H1 (cell line): ENCODE data around the gene PEPD. TPM values are rescaled to one million over a fixed set of nuclear protein-coding genes. Genes with fewer than 3 reads are reported as not detected.

Source experiments
- ATF2 ChIP-seq: IDR thresholded peaks from 2 replicates; pipeline ENCODE4 v1.6.1; 2012; ENCODE audit warnings: low read length, inconsistent platforms
- BCL11A ChIP-seq, 2 experiments: IDR thresholded peaks; one replicate each; pipeline ENCODE4 v1.6.1; 2011; ENCODE audit warnings: low read depth in 2 of 2, low read length in 2 of 2, mild to moderate bottlenecking in 2 of 2
- CEBPB ChIP-seq: IDR thresholded peaks from 2 replicates; pipeline ENCODE4 v1.6.1; 2012; ENCODE audit warnings: low read depth, low read length
- CHD1 ChIP-seq: IDR thresholded peaks from 2 replicates; pipeline ENCODE4 v1.6.1; 2012; ENCODE audit warnings: low read depth, low read length, improper control_type of control experiment
- EP300 ChIP-seq, 2 experiments: IDR thresholded peaks; 1 replicate in 1 of 2; 2 replicates in 1 of 2; pipeline ENCODE4 v1.6.1; 2011 to 2012; ENCODE audit warnings: low read depth in 2 of 2, low read length in 2 of 2, mild to moderate bottlenecking in 2 of 2, borderline replicate concordance in 1 of 2, inconsistent platforms in 1 of 2, moderate library complexity in 1 of 2
- GABPA ChIP-seq: IDR thresholded peaks from 2 replicates; pipeline ENCODE4 v1.6.1; 2011; ENCODE audit warnings: mild to moderate bottlenecking, low read length, moderate library complexity, borderline replicate concordance; ENCODE audit not compliant: insufficient read depth
- HDAC2 ChIP-seq, 2 experiments: fragments of 300-600 bp in 1 of 2; sonication (generic) in 1 of 2; IDR thresholded peaks; 2 replicates each; pipeline ENCODE4 v1.6.1; 2011 to 2012; ENCODE audit warnings: low read depth in 2 of 2, low read length in 2 of 2, mild to moderate bottlenecking in 2 of 2, moderate library complexity in 2 of 2, borderline replicate concordance in 1 of 2, inconsistent platforms in 1 of 2
- PHF8 ChIP-seq: fragments of 200-600 bp; sonication (generic); conservative IDR thresholded peaks from 2 replicates; pipeline ENCODE4 v1.7.1; 2012; ENCODE audit warnings: low read depth, mild to moderate bottlenecking, inconsistent platforms, low read length, moderate library complexity
- POLR2A ChIP-seq, 2 experiments: IDR thresholded peaks; 1 replicate in 1 of 2; 2 replicates in 1 of 2; pipeline ENCODE4 v1.6.1; 2011; ENCODE audit warnings: low read depth in 2 of 2, low read length in 2 of 2, mild to moderate bottlenecking in 2 of 2; ENCODE audit errors: control extremely low read depth in 1 of 2
- RNF2 ChIP-seq: fragments of 200-900, 300-1000 bp; sonication (generic); IDR thresholded peaks from 2 replicates; pipeline ENCODE4 v1.7.1; 2016; ENCODE audit warnings: borderline replicate concordance, low read depth, mild to moderate bottlenecking, antibody characterized with exemption, low read length; ENCODE audit not compliant: poor library complexity, severe bottlenecking; ENCODE audit errors: missing control alignments
- SP4 ChIP-seq: IDR thresholded peaks from 2 replicates; pipeline ENCODE4 v1.6.1; 2012; ENCODE audit warnings: low read length, inconsistent platforms
- polyA plus RNA-seq, 7 experiments: library from polyadenylated mRNA; depleted of rRNA in 3 of 7; stranded (reverse) in 5 of 7; unstranded in 2 of 7; fragments of >200 nt in 5 of 7; fragments of 200-250 nt in 2 of 7; gene quantifications; 1 replicate in 5 of 7; 2 replicates in 1 of 7; 4 replicates in 1 of 7; pipeline versions ENCODE4 v1.2.1 to v1.2.3, GENCODE V29; 2011 to 2013; ENCODE audit warnings: missing spikeins in 2 of 7, mixed read lengths in 2 of 7
- total RNA-seq: library from RNA; stranded (reverse); fragmentation: NEBNext Ultra II Directional; extraction: Animal tissue kit (Norgen Biotek cat#: 25700); gene quantifications from 2 replicates; pipeline ENCODE4 v1.2.1, GENCODE V29; 2021
- TF ChIP-seq, protein P1 (sequence below): IDR thresholded peaks from 2 replicates; pipeline ENCODE4 v1.6.1; 2012; ENCODE audit warnings: inconsistent platforms
- TF ChIP-seq, protein P2 (sequence below): IDR thresholded peaks from 2 replicates; pipeline ENCODE4 v1.6.1; 2011; ENCODE audit warnings: low read length, improper control_type of control experiment
- TF ChIP-seq, protein P3 (sequence below): IDR thresholded peaks from 2 replicates; pipeline ENCODE4 v1.6.1; 2012; ENCODE audit warnings: inconsistent platforms
- TF ChIP-seq, protein P4 (sequence below), 3 experiments: IDR thresholded peaks; 1 replicate in 2 of 3; 2 replicates in 1 of 3; pipeline versions ENCODE4 v1.5.1 to v1.6.1; 2011; ENCODE audit warnings: low read length in 3 of 3, mild to moderate bottlenecking in 3 of 3, inconsistent platforms in 2 of 3, low read depth in 1 of 3, moderate library complexity in 1 of 3; ENCODE audit not compliant: insufficient read depth in 1 of 3; ENCODE audit errors: control extremely low read depth in 1 of 3

PEPD gene
- total and polyA plus RNA-seq, 2 of the 8 experiments (the other 6 are each of a cell fraction or from before 2014, with no cell fraction given) = 84.1 to 178 TPM

- TF ChIP-seq GABPA = no peak
- no peak for TF ChIP-seq BCL11A (IDR thresholded peaks at IDR 0.05; ENCODE audit: low read depth in 2 of 2, low read length in 2 of 2)
- peak in 1 of 2 experiments; percentile 76; a peak in 1 of 3 replicates for TF ChIP-seq POLR2A (IDR thresholded peaks at IDR 0.05; ENCODE audit: control extremely low read depth in 1 of 2, low read depth in 2 of 2, low read length in 2 of 2)
- TF ChIP-seq SP4 = peak; percentile 97
- TF ChIP-seq CHD1 = no peak
- TF ChIP-seq, protein P1, sequence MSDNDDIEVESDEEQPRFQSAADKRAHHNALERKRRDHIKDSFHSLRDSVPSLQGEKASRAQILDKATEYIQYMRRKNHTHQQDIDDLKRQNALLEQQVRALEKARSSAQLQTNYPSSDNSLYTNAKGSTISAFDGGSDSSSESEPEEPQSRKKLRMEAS = 0 out of 2 replicates have a peak, but pooled peaks have one; percentile 24
- no peak for TF ChIP-seq CEBPB
- peak in 1 of 2 experiments; percentile 59; a peak in 1 of 4 replicates for TF ChIP-seq HDAC2 (IDR thresholded peaks at IDR 0.05; ENCODE audit: borderline replicate concordance in 1 of 2, low read depth in 2 of 2, low read length in 2 of 2)
- TF ChIP-seq, protein P2, sequence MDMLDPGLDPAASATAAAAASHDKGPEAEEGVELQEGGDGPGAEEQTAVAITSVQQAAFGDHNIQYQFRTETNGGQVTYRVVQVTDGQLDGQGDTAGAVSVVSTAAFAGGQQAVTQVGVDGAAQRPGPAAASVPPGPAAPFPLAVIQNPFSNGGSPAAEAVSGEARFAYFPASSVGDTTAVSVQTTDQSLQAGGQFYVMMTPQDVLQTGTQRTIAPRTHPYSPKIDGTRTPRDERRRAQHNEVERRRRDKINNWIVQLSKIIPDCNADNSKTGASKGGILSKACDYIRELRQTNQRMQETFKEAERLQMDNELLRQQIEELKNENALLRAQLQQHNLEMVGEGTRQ = peak; percentile 97
- peak in 1 of 2 experiments; percentile 52; a peak in 1 of 3 replicates for TF ChIP-seq EP300 (IDR thresholded peaks at IDR 0.05; ENCODE audit: borderline replicate concordance in 1 of 2, low read depth in 2 of 2, low read length in 2 of 2)
- TF ChIP-seq ATF2 = no peak
- peak; percentile 89 for TF ChIP-seq PHF8
- no peak for TF ChIP-seq RNF2
- TF ChIP-seq, protein P3, sequence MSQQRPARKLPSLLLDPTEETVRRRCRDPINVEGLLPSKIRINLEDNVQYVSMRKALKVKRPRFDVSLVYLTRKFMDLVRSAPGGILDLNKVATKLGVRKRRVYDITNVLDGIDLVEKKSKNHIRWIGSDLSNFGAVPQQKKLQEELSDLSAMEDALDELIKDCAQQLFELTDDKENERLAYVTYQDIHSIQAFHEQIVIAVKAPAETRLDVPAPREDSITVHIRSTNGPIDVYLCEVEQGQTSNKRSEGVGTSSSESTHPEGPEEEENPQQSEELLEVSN = no peak
- TF ChIP-seq, protein P4, sequence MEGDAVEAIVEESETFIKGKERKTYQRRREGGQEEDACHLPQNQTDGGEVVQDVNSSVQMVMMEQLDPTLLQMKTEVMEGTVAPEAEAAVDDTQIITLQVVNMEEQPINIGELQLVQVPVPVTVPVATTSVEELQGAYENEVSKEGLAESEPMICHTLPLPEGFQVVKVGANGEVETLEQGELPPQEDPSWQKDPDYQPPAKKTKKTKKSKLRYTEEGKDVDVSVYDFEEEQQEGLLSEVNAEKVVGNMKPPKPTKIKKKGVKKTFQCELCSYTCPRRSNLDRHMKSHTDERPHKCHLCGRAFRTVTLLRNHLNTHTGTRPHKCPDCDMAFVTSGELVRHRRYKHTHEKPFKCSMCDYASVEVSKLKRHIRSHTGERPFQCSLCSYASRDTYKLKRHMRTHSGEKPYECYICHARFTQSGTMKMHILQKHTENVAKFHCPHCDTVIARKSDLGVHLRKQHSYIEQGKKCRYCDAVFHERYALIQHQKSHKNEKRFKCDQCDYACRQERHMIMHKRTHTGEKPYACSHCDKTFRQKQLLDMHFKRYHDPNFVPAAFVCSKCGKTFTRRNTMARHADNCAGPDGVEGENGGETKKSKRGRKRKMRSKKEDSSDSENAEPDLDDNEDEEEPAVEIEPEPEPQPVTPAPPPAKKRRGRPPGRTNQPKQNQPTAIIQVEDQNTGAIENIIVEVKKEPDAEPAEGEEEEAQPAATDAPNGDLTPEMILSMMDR (IDR thresholded peaks at IDR 0.05; ENCODE audit: control extremely low read depth in 1 of 3, insufficient read depth in 1 of 3, low read depth in 1 of 3, low read length in 3 of 3) = no peak
Measured at GRCh38 chr19:33521480-33522370, at the start of gene PEPD (continued).
